SJSA1 (cell line): ENCODE results near the gene ACOT6. TPM values are rescaled to one million over a fixed set of nuclear protein-coding genes. Genes with fewer than 3 reads are reported as not detected.
"Not testable (repeated sequence)": the region's sequence is repeated elsewhere in the genome, so short reads cannot be mapped to it uniquely, and the experiment has no call there.

Experiments
- DNase-seq, 2 experiments: peaks; one replicate each; pipeline ENCODE4 v3.0.0-alpha.2; 2015 to 2020; ENCODE audit warnings: low spot score in 2 of 2, low read depth in 1 of 2
- H3K27ac ChIP-seq: fragments of 250-450 bp; sonication (Bioruptor Pico); 2 replicates; pipeline ENCODE4 v1.5.1; 2020; ENCODE audit warnings: mild to moderate bottlenecking, moderate library complexity
- H3K27me3 ChIP-seq: fragments of 250-450 bp; sonication (Bioruptor Pico); replicated peaks from 2 replicates; pipeline ENCODE4 v1.5.1; 2020; ENCODE audit warnings: mild to moderate bottlenecking, moderate library complexity
- H3K36me3 ChIP-seq: fragments of 250-450 bp; sonication (Bioruptor Pico); 2 replicates; pipeline ENCODE4 v1.5.1; 2020; ENCODE audit warnings: mild to moderate bottlenecking
- H3K4me1 ChIP-seq: fragments of 250-450 bp; sonication (Bioruptor Pico); replicated peaks from 2 replicates; pipeline ENCODE4 v1.6.1; 2021; ENCODE audit warnings: mild to moderate bottlenecking
- H3K4me3 ChIP-seq: fragments of 250-450 bp; sonication (Bioruptor Pico); 2 replicates; pipeline ENCODE4 v1.5.1; 2020; ENCODE audit warnings: mild to moderate bottlenecking
- H3K9me3 ChIP-seq: fragments of 250-450 bp; sonication (Bioruptor Pico); replicated peaks from 2 replicates; pipeline ENCODE4 v1.5.1; 2020; ENCODE audit warnings: mild to moderate bottlenecking
- total RNA-seq: library from RNA; depleted of rRNA; stranded (reverse); fragments of >200 nt; shearing (Covaris generic); gene quantifications from 2 replicates; pipeline ENCODE4 v1.2.3, GENCODE V29; 2014; rRNA removed

ACOT6 gene, protein sequence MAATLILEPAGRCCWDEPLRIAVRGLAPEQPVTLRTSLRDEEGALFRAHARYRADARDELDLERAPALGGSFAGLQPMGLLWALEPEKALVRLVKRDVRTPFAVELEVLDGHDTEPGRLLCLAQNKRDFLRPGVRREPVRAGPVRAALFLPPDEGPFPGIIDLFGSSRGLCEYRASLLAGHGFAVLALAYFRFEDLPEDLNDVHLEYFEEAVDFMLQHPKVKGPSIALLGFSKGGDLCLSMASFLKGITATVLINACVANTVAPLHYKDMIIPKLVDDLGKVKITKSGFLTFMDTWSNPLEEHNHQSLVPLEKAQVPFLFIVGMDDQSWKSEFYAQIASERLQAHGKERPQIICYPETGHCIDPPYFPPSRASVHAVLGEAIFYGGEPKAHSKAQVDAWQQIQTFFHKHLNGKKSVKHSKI
- total RNA-seq, result not detected in 2 replicates

DNA sequence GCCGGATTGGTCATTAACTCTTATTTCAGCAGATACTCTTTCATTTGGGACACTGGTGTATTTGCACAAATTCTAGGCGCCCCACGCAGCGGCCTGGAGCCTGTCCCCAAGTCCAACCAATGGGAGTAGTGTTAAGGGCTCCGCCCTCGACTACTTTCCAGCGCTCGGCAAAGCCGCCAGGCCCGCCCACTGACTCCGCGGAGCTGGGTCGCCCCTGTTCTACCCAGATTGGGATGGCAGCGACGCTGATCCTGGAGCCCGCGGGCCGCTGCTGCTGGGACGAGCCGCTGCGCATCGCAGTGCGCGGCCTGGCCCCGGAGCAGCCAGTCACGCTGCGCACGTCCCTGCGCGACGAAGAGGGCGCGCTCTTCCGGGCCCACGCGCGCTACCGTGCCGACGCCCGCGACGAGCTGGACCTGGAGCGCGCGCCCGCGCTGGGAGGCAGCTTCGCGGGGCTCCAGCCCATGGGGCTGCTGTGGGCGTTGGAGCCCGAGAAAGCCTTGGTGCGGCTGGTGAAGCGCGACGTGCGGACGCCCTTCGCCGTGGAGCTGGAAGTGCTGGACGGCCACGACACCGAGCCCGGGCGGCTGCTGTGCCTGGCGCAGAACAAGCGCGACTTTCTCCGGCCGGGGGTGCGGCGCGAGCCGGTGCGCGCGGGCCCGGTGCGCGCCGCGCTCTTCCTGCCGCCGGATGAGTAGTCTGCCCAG is at the start of gene ACOT6:
Gene ACOT6 (plus strand): TSS at position 179 of the 707 bp plus-strand sequence. CDS start 55 bp downstream, at position 234.
- H3K36me3 ChIP-seq, result no peaks in the 10 kb centered on the region; the same call in 1 of the 2 replicates
- peak; percentile 74 to 75 for DNase-seq
- peak within 1 kb of the TSS; percentile 67 for H3K4me3 ChIP-seq
- no peaks in the 10 kb centered on the region for H3K27me3 ChIP-seq
- peaks cover 7% of the 10 kb centered on the region for H3K4me1 ChIP-seq
- no peaks in the 10 kb centered on the region for H3K9me3 ChIP-seq
- no peak within 1 kb of the TSS for H3K27ac ChIP-seq

DNA sequence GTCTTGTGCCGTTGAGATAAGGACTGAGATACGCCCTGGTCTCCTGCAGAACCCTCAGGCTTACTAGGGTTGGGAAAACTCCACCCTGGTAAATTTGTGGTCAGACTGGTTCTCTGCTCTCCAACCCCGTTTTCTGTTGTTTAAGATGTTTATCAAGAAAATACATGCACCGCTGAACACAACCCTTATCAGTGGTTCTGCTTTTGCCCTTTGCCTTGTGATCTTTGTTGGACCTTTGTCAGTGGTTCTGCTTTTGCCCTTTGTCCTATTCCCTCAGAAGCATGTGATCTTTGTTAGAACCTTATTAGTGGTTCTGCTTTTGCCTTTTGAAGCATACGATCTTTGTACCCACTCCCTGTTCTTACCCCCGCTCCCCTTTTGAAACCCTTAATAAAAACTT is 49.6 kb upstream of the ACOT6 start:
- H3K4me1 ChIP-seq, H3K4me3 ChIP-seq: not testable (repeated sequence)

DNA sequence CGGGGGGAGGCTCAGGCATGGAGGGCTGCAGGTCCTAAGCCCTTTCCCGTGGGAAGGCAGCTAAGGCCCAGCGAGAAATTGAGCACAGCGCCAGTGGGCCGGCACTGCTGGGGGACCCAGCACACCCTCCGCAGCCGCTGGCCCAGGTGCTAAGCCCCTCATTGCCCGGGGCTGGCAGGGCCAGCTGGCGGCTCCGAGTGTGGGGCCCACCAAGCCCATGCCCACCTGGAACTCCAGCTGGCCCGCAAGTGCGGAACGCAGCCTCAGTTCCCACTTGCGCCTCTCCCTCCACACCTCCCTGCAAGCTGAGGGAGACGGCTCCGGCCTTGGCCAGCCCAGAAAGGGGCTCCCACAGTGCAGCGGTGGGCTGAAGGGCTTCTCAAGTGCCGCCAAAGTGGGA is 45.9 kb upstream of the ACOT6 start:
- H3K27ac ChIP-seq, DNase-seq, H3K27me3 ChIP-seq, H3K36me3 ChIP-seq, H3K4me3 ChIP-seq, H3K9me3 ChIP-seq: not testable (repeated sequence)
- H3K4me1 ChIP-seq, result peaks cover 20% of the 10 kb centered on the region

More for the DNA sequence above, 49.6 kb upstream of the ACOT6 start:
- not testable (repeated sequence) for DNase-seq, H3K36me3 ChIP-seq, H3K27me3 ChIP-seq, H3K27ac ChIP-seq, H3K9me3 ChIP-seq

DNA sequence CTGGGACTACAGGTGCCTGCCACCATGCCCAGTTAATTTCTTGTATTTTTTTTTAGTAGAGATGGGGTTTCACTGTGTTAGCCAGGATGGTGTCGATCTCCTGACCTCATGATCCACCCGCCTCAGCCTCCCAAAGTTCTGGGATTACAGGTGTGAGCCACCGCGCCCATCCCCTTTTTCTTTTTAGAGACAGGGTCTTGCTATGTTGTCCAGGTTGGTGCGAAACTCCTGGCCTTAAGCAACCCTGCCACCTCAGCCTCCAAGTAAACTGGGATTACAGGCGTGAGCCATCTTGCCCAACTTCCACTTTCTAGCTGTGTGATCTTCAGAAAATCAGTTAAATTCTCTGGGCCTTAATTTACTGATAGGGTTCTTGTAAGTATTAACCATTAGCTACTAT is 45.4 kb upstream of the ACOT6 start:
- not testable (repeated sequence) for DNase-seq, H3K9me3 ChIP-seq, H3K27me3 ChIP-seq, H3K27ac ChIP-seq, H3K36me3 ChIP-seq, H3K4me3 ChIP-seq
- H3K4me1 ChIP-seq, result peaks cover 20% of the 10 kb centered on the region

DNA sequence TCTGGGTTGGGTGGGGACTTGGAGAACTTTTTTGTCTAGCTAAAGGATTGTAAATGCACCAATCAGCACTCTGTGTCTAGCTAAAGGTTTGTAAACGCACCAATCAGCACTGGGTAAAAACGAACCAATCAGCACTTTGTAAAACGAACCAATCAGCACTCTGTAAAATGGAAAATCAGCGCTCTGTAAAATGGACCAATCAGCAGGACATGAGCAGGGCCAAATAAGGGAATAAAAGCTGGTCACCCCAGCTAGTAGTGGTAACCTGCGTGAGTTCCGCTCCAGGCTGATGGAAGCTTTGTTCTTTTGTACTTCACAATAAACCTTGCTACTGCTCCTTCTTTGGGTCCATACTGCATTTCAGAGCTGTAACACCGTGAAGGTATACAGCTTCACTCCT is 45.0 kb upstream of the ACOT6 start:
- Histone ChIP-seq H3K9me3 (no peaks in the 10 kb centered on the region), H3K27ac (no peak overlapping the region), H3K27me3 (no peaks in the 10 kb centered on the region), H3K4me3 (no peak overlapping the region), H3K4me1 (peaks cover 20% of the 10 kb centered on the region), H3K36me3 (peaks cover 10% of the 10 kb centered on the region; the same call in 1 of the 2 replicates)
- no peak for DNase-seq

DNA sequence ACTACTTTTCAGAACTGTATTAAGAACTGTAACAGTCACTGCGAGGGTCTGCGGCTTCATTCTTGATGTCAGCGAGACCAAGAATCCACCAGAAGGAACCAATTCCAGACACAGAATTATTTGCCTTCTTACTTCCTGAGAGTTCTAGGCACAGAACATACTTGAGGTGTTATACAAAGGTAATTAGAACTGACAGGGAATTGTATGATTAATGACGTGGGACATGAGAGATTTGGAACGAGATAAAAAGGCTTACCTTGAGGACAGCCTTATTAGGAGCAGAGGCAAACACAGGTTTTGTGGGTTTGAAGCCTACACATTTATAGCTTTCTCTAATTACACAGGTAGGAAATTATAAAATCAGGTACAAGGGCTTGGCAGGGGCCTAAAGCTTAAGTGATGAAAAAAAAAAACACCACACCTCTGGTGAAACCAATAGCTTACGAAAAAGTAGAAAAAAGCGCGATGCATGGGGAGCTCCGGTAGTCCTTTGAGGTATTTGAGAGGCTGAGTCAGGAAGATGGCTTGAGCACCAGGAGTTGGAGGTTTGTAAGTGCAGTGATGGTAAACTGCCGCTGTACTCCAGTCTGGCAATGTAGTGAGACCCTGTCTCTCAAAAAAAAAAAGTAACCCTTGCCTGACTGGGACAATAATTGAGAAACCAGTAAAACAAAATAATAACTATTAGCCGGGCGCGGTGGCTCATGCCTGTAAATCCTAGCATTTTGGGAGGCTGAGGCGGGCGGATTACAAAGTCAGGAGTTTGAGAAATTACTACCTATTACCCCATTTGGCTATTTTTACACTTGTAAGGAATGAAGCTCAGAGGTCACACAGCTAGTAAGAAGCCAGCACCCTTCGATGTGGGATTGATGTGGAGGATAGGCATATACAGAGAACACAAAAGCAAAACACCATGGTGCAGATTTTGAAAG is 44.1 kb upstream of the ACOT6 start:
- Histone ChIP-seq H3K27ac (peak overlapping the region; percentile 73; the same call in 1 of the 2 replicates), H3K36me3 (peaks cover 10% of the 10 kb centered on the region; the same call in 1 of the 2 replicates), H3K9me3 (no peaks in the 10 kb centered on the region), H3K4me1 (peaks cover 20% of the 10 kb centered on the region), H3K27me3 (no peaks in the 10 kb centered on the region), H3K4me3 (peak overlapping the region; percentile 56)
- peak in 1 of 2 experiments; percentile 25 for DNase-seq

DNA sequence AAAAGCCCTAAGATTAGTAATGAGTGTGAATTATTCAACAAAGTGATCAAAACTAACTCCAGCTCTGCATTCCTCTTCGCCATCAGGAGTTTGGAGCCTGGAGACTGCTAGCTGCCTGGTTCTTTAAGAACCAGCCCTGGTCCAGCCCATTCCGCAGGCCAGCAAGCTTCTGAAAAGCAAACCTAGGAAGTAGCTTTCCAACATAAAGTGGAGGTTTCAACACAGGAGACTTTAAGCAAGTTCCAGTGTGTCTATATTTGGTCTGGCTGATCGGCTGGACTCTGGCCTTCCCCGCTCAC is 43.5 kb upstream of the ACOT6 start:
- H3K27me3 ChIP-seq, H3K9me3 ChIP-seq, DNase-seq, H3K36me3 ChIP-seq: not testable (repeated sequence)
- Histone ChIP-seq H3K4me1 (peaks cover 20% of the 10 kb centered on the region), H3K4me3 (peak overlapping the region; percentile 56), H3K27ac (peak overlapping the region; percentile 73)

DNA sequence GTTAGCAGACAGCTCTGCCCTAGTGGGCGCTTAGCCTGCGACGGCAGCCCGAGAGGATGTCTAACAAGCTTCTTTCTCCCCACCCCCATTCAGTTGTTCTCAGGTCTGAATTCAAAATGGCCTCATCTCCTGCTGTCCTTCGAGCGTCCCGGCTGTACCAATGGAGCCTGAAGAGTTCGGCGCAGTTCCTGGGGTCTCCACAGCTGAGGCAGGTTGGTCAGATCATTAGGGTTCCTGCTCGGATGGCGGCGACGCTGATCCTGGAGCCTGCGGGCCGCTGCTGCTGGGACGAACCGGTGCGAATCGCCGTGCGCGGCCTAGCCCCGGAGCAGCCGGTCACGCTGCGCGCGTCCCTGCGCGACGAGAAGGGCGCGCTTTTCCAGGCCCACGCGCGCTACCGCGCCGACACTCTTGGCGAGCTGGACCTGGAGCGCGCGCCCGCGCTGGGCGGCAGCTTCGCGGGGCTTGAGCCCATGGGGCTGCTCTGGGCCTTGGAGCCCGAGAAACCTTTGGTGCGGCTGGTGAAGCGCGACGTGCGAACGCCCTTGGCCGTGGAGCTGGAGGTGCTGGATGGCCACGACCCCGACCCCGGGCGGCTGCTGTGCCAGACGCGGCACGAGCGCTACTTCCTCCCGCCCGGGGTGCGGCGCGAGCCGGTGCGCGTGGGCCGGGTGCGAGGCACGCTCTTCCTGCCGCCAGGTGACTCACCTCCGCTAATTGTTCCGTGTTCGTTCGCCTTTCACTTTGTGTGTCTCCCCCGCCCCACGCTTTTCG is 42.9 kb upstream of the ACOT6 start, which contains the start of gene ACOT2:
Gene ACOT2 (plus strand): TSS at position 29 of the 774 bp plus-strand sequence. CDS start 28 bp downstream, at position 57.
- peak within 1 kb of the TSS; percentile 56 for H3K4me3 ChIP-seq
- H3K27me3 ChIP-seq, H3K9me3 ChIP-seq, H3K36me3 ChIP-seq: not testable (repeated sequence)
- peak within 1 kb of the TSS; percentile 73 for H3K27ac ChIP-seq
- DNase-seq, result peak; percentile 78 to 84
- H3K4me1 ChIP-seq, result peaks cover 20% of the 10 kb centered on the region

DNA sequence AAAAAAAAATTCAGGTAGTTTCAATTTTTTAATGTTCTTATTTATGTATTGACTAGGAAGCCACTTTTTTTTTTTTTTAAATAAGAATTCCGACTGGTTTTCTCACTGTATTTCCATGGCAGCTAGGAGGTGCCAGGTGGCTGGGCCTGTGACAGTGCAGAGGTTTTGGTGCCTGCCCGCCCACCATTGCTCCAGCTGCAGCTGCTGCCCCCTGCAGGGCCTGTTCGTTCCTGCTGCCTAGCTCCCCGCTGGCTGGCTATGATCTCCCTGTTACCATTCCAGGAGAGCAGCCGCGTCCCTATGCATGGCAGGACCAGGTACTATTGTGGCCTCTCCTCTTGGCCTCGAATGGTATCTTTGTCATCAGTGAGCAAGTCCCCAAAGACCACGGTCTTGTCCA is 41.4 kb upstream of the ACOT6 start:
- H3K9me3 ChIP-seq, H3K27me3 ChIP-seq, H3K36me3 ChIP-seq, H3K4me3 ChIP-seq, H3K27ac ChIP-seq: not testable (repeated sequence)
- H3K4me1 ChIP-seq, result peaks cover 20% of the 10 kb centered on the region
- DNase-seq, result peak; percentile 24 to 58

DNA sequence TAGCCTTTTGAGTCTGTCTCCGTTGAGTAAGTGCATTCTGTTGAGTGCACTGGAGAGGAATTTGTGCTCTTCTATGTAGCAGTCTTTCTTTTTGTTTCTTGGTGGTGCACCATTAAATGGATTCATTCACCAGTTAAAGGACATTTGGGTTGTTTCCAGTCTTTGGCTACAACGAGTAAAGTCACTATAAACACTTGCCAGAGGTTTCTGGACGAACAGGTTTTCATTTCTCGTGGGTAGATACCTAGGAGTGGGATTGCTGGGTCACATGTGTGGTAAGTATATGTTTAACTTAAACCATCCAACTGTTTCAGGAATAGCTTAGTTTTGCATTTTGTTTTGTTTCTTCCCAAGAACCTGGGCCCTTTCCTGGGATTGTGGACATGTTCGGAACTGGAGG is 39.3 kb upstream of the ACOT6 start:
- not testable (repeated sequence) for H3K36me3 ChIP-seq, H3K4me3 ChIP-seq, H3K27me3 ChIP-seq, DNase-seq, H3K9me3 ChIP-seq, H3K27ac ChIP-seq
- peaks cover 12% of the 10 kb centered on the region for H3K4me1 ChIP-seq

DNA sequence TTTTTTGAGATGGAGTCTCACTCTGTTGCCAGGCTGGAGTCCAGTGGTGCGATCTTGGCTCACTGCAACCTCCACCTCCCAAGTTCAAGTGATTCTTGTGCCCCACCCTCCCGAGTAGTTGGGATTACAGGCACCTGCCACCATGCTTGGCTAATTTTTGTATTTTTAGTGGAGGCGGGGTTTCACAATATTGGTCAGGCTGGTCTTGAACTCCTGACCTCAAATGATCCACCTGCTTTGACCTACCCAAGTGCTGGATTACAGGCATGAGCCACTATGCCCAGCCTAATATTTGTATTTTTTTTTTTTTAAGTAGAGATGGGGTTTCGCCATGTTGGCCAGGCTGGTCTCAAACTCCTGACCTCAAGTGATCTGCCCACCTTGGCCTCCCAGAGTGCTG is 38.6 kb upstream of the ACOT6 start:
- not testable (repeated sequence) for H3K27me3 ChIP-seq, H3K36me3 ChIP-seq, H3K4me3 ChIP-seq, DNase-seq, H3K27ac ChIP-seq, H3K9me3 ChIP-seq
- H3K4me1 ChIP-seq, result peaks cover 10% of the 10 kb centered on the region

DNA sequence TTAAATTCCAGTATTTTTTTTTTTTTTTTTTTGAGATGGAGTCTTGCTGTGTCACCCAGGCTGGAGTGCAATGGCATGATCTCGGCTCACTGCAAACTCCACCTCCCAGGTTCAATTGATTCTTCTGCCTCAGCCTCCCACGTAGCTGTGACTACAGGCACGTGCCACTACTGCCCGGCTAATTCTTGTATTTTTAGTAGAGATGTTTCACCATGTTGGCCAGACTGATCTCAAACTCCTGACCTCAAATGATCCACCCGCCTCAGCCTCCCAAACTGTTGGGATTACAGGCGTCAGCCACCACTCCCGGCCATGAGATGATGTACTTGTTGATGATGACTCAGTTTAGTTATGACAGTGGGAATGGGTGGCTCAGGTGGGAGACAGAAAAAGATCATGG is 38.1 kb upstream of the ACOT6 start:
- H3K4me3 ChIP-seq, H3K9me3 ChIP-seq, H3K36me3 ChIP-seq, H3K27ac ChIP-seq, H3K27me3 ChIP-seq, DNase-seq: not testable (repeated sequence)
- peaks cover 10% of the 10 kb centered on the region for H3K4me1 ChIP-seq

DNA sequence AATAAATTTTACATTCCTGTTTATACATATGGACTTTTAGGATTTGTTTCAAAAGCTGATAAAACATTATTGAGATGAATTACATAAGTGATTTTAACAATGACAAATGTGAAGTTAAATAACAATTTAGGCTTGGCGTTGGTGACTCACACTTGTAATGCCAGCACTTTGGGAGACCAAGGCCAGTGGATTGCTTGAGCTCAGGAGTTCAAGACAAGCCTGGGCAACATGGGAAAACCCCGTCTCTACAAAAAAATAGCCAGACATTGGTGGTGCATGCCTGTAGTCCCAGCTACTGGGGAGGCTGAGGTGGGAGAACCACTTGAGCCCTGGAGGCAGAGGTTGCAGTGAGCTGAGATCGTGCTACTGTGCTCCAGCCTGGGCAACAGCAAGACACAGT is 35.9 kb upstream of the ACOT6 start:
- H3K4me3 ChIP-seq, result no peak overlapping the region
- peaks cover 3% of the 10 kb centered on the region; the same call in 1 of the 2 replicates for H3K36me3 ChIP-seq
- no peaks in the 10 kb centered on the region for H3K27me3 ChIP-seq
- no peaks in the 10 kb centered on the region for H3K4me1 ChIP-seq
- no peak for DNase-seq
- no peak overlapping the region for H3K27ac ChIP-seq
- H3K9me3 ChIP-seq, result no peaks in the 10 kb centered on the region
